DOHH2 (cell line): ENCODE measurements around the gene ALK.

Source experiments
- H3F3A ChIP-seq: fragments of 200-600 bp; sonication (generic), shearing (Covaris generic); 2 replicates; pipeline ENCODE4 v1.6.0; 2016; ENCODE audit warnings: antibody characterized with exemption, mild to moderate bottlenecking; ENCODE audit not compliant: control insufficient read depth, insufficient read depth
- H3K27ac ChIP-seq: fragments of 200-600 bp; sonication (generic); 2 replicates; pipeline ENCODE4 v1.5.1; 2014; ENCODE audit warnings: low read depth, mild to moderate bottlenecking, low read length, moderate library complexity
- H3K27me3 ChIP-seq: fragments of 200-600 bp; sonication (generic); 2 replicates; pipeline ENCODE4 v1.6.1; 2014; ENCODE audit warnings: mild to moderate bottlenecking, low read length, mixed read lengths; ENCODE audit not compliant: control insufficient read depth
- H3K36me3 ChIP-seq: fragments of 200-600 bp; sonication (generic); 2 replicates; pipeline ENCODE4 v1.6.1; 2014; ENCODE audit warnings: mild to moderate bottlenecking, low read length, moderate library complexity, mixed read lengths; ENCODE audit not compliant: control insufficient read depth
- H3K4me1 ChIP-seq: fragments of 200-600 bp; sonication (generic); 2 replicates; pipeline ENCODE4 v1.6.1; 2014; ENCODE audit warnings: mild to moderate bottlenecking, low read length, mixed read lengths; ENCODE audit not compliant: control insufficient read depth
- H3K4me2 ChIP-seq: fragments of 200-600 bp; sonication (generic); 2 replicates; pipeline ENCODE4 v1.6.0; 2014; ENCODE audit warnings: mild to moderate bottlenecking, low read length, moderate library complexity
- H3K4me3 ChIP-seq: fragments of 200-600 bp; sonication (generic); 2 replicates; pipeline ENCODE4 v1.5.1; 2014; ENCODE audit warnings: mild to moderate bottlenecking, low read length, mixed read lengths
- H3K79me2 ChIP-seq: fragments of 200-600 bp; sonication (generic); 2 replicates; pipeline ENCODE4 v1.6.1; 2014; ENCODE audit warnings: mild to moderate bottlenecking, low read length, mixed read lengths; ENCODE audit not compliant: control insufficient read depth
- H3K9me2 ChIP-seq: fragments of 200-600 bp; sonication (generic); replicated peaks from 2 replicates; pipeline ENCODE4 v1.6.1; 2014; ENCODE audit warnings: mild to moderate bottlenecking, low read length, mixed read lengths; ENCODE audit not compliant: control insufficient read depth
- H3K9me3 ChIP-seq: fragments of 200-600 bp; sonication (generic); 2 replicates; pipeline ENCODE4 v1.6.1; 2014; ENCODE audit warnings: antibody characterized with exemption, low read length, mixed read lengths; ENCODE audit not compliant: control insufficient read depth, insufficient read depth
- H4K20me1 ChIP-seq: fragments of 200-600 bp; sonication (generic); 2 replicates; pipeline ENCODE4 v1.6.0; 2014; ENCODE audit warnings: low read depth, mild to moderate bottlenecking, antibody characterized with exemption, low read length, moderate library complexity; ENCODE audit not compliant: control insufficient read depth, insufficient read depth
- EZH2phosphoT487 ChIP-seq: fragments of 200-600 bp; sonication (generic); IDR thresholded peaks from 2 replicates; pipeline ENCODE4 v1.6.1; 2017; ENCODE audit warnings: borderline replicate concordance, mild to moderate bottlenecking, antibody characterized with exemption, low read length, moderate library complexity, mixed read lengths
- TF ChIP-seq, protein P1 (sequence below): fragments of 200-600 bp; sonication (generic); IDR thresholded peaks from one replicate; pipeline ENCODE4 v1.5.1; 2014; ENCODE audit warnings: antibody characterized with exemption, mild to moderate bottlenecking, low read depth, low read length; ENCODE audit not compliant: poor library complexity, severe bottlenecking

ALK gene

DNA sequence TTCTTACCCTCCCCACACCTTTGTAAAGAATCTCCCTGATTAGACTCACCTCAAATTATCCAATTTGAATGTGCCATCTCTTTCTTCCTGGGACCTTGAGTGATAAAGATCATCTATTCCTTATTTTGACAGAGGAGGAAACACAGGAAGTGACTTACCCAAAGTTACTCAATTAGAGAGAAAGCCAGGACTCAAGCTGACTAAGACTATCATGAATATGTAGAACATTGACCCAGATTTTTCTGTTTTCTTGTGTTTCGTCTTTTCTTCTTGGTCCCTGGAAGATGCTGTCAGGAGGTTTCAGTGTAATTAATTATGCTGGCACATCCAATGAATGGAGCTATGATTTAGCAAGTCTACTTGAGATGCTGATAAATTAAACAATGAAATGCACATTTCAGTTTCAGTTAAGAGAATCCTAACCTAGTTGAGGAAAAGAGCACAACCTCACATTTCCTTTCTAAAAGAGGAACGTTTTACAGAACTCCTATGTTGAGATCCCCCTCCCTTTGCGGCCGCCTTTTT is 425.8 kb downstream of the ALK start:
- Histone ChIP-seq H3K27ac (no peak overlapping the region), H3F3A (no peaks in the 10 kb centered on the region), H3K79me2 (no peaks in the 10 kb centered on the region), H3K27me3 (no peaks in the 10 kb centered on the region), H4K20me1 (no peaks in the 10 kb centered on the region), H3K4me3 (no peak overlapping the region), H3K9me3 (no peaks in the 10 kb centered on the region), H3K4me2 (no peak overlapping the region), H3K36me3 (no peaks in the 10 kb centered on the region), H3K9me2 (no peaks in the 10 kb centered on the region), H3K4me1 (no peaks in the 10 kb centered on the region)
- TF ChIP-seq, protein P1, sequence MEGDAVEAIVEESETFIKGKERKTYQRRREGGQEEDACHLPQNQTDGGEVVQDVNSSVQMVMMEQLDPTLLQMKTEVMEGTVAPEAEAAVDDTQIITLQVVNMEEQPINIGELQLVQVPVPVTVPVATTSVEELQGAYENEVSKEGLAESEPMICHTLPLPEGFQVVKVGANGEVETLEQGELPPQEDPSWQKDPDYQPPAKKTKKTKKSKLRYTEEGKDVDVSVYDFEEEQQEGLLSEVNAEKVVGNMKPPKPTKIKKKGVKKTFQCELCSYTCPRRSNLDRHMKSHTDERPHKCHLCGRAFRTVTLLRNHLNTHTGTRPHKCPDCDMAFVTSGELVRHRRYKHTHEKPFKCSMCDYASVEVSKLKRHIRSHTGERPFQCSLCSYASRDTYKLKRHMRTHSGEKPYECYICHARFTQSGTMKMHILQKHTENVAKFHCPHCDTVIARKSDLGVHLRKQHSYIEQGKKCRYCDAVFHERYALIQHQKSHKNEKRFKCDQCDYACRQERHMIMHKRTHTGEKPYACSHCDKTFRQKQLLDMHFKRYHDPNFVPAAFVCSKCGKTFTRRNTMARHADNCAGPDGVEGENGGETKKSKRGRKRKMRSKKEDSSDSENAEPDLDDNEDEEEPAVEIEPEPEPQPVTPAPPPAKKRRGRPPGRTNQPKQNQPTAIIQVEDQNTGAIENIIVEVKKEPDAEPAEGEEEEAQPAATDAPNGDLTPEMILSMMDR = no peak
- no peak for TF ChIP-seq EZH2phosphoT487

DNA sequence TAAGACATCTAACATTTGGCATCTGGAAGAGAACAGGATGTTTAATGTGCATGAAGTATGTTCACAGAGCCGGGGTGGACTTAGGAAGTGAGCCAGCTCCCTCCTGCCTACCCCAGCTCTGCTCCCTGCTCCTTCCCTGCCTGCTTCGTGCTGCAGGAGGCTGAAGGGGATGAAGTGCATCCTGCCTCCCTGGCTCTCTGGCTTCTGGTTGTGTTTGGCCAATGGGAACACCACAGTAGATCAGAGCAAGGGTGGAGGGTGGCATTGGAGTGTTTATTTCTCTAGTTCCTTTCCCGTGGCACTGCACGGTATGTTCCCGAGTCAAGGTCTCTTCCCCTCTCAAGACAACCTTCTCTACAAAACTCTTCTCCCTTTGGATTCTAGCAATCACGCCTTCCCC is 426.3 kb downstream of the ALK start:
- no peaks in the 10 kb centered on the region for H3K36me3 ChIP-seq

GRCh38 chr2:29492701-29493100 is 428.7 kb downstream of the ALK start:
- H3K4me1 ChIP-seq = no peaks in the 10 kb centered on the region
- no peaks in the 10 kb centered on the region for H3K27me3 ChIP-seq
- H3K9me2 ChIP-seq = no peaks in the 10 kb centered on the region
- H3K4me2 ChIP-seq = no peak overlapping the region
- H3F3A ChIP-seq = no peaks in the 10 kb centered on the region
- H3K79me2 ChIP-seq = no peaks in the 10 kb centered on the region
- TF ChIP-seq EZH2phosphoT487 = no peak
- TF ChIP-seq, protein P1 = no peak
- H3K4me3 ChIP-seq = no peak overlapping the region
- H3K9me3 ChIP-seq = no peaks in the 10 kb centered on the region
- H4K20me1 ChIP-seq = no peaks in the 10 kb centered on the region
- H3K27ac ChIP-seq = no peak overlapping the region
- no peaks in the 10 kb centered on the region for H3K36me3 ChIP-seq

More for the DNA sequence above, 426.3 kb downstream of the ALK start:
- Histone ChIP-seq H3K27ac (no peak overlapping the region), H3K4me3 (no peak overlapping the region), H3K27me3 (no peaks in the 10 kb centered on the region), H3K79me2 (no peaks in the 10 kb centered on the region), H3K4me2 (no peak overlapping the region), H3K9me3 (no peaks in the 10 kb centered on the region), H4K20me1 (no peaks in the 10 kb centered on the region), H3K4me1 (no peaks in the 10 kb centered on the region), H3K9me2 (no peaks in the 10 kb centered on the region), H3F3A (no peaks in the 10 kb centered on the region)
- no peak for TF ChIP-seq EZH2phosphoT487
- TF ChIP-seq, protein P1 = no peak
